K562 (cell line): ENCODE measurements around the gene SULT1B1. TPM values are rescaled to one million over a fixed set of nuclear protein-coding genes. Genes with fewer than 3 reads are reported as not detected.

Experiments
- ATAC-seq: fragments of 200-7000 bp; cut with Tn5 transposase; 3 replicates; pipeline ENCODE4 v1.9.1; 2020; ENCODE audit warnings: moderate library complexity
- BruUV-seq: library from RNA; stranded (reverse); fragments of 400-500 nt; replicated peaks from 2 replicates; lab custom pipeline; 2021; lab: Mats Ljungman, UMichigan
- CTCF ChIA-PET: fragments of 300-600 bp; formaldehyde crosslinking; extraction: SDS; loops from one replicate; lab custom pipeline; 2021; ENCODE audit warnings: low intra/inter-chr PET ratio; lab: Yijun Ruan, JAX
- POLR2A ChIA-PET: fragments of 300-600, 350-650 bp; sonication (Branson Sonifier 250); formaldehyde crosslinking; extraction: SDS; loops from one replicate; lab custom pipeline; 2021; ENCODE audit warnings: antibody characterized with exemption, inconsistent platforms; lab: Yijun Ruan, JAX
- DNase-seq, 4 experiments: peaks; one replicate each; pipeline versions ENCODE4 v3.0.0 to v3.0.0-alpha.2; 2011 to 2018; ENCODE audit warnings: low spot score in 3 of 4, mixed read lengths in 3 of 4; ENCODE audit errors: extremely low read depth in 1 of 4
- FAIRE-seq: peaks from 2 replicates; lab custom pipeline; 2011; peaks lifted over from hg19 to GRCh38; lab: Jason Lieb, UNC
- H2AFZ ChIP-seq: 2 replicates; pipeline ENCODE4 v1.6.0; 2011; ENCODE audit warnings: low read depth, low read length, control low read depth, inconsistent platforms
- H3K27ac ChIP-seq: fragments of 200-600 bp; 3 replicates; pipeline ENCODE4 v1.8.0; 2011; ENCODE audit warnings: low read depth, mild to moderate bottlenecking, control low read depth, inconsistent platforms, low read length, moderate library complexity, mixed read lengths; ENCODE audit errors: extremely low read depth
- H3K27me3 ChIP-seq, 2 experiments: fragments of 300-600 bp in 1 of 2; 2 replicates in 1 of 2; 3 replicates in 1 of 2; pipeline versions ENCODE4 v1.6.0 to v1.8.0; 2011; ENCODE audit warnings: inconsistent platforms in 2 of 2, low read length in 2 of 2, mild to moderate bottlenecking in 1 of 2, mixed read lengths in 1 of 2, moderate library complexity in 1 of 2; ENCODE audit not compliant: control insufficient read depth in 2 of 2, insufficient read depth in 2 of 2
- H3K36me3 ChIP-seq: fragments of 300-600 bp; 3 replicates; pipeline ENCODE4 v1.8.0; 2011; ENCODE audit warnings: mild to moderate bottlenecking, low read length, inconsistent platforms; ENCODE audit not compliant: control insufficient read depth, insufficient read depth
- H3K4me1 ChIP-seq, 2 experiments: fragments of 200-600 bp in 1 of 2; replicated peaks in 1 of 2; 2 replicates in 1 of 2; 3 replicates in 1 of 2; pipeline versions ENCODE4 v1.5.1 to v1.8.0; 2011; ENCODE audit warnings: inconsistent platforms in 2 of 2, low read length in 2 of 2, mild to moderate bottlenecking in 1 of 2, mixed read lengths in 1 of 2, moderate library complexity in 1 of 2; ENCODE audit not compliant: control insufficient read depth in 2 of 2, insufficient read depth in 2 of 2
- H3K4me2 ChIP-seq: 2 replicates; pipeline ENCODE4 v1.6.1; 2011; ENCODE audit warnings: low read length, control low read depth, inconsistent platforms, mixed read lengths; ENCODE audit not compliant: insufficient read depth
- H3K4me3 ChIP-seq: fragments of 200-600 bp; sonication (generic), shearing (Covaris generic); 2 replicates; pipeline ENCODE4 v1.5.1; 2016; ENCODE audit warnings: control low read depth, inconsistent platforms
- H3K79me2 ChIP-seq: fragments of 200-600 bp; 3 replicates; pipeline ENCODE4 v1.8.0; 2011; ENCODE audit warnings: low read length, inconsistent platforms; ENCODE audit not compliant: control insufficient read depth, insufficient read depth
- H3K9ac ChIP-seq, 2 experiments: 2 replicates each; pipeline versions ENCODE4 v1.6.0 to v1.6.1; 2011; ENCODE audit warnings: low read depth in 2 of 2, low read length in 2 of 2, control low read depth in 1 of 2, inconsistent platforms in 1 of 2, mild to moderate bottlenecking in 1 of 2, mixed read lengths in 1 of 2; ENCODE audit not compliant: insufficient read depth in 1 of 2
- H3K9me1 ChIP-seq: one replicate; pipeline ENCODE4 v1.6.0; 2011; ENCODE audit warnings: inconsistent platforms, mild to moderate bottlenecking, low read length, moderate library complexity; ENCODE audit not compliant: control insufficient read depth, insufficient read depth
- H3K9me3 ChIP-seq: replicated peaks from 2 replicates; pipeline ENCODE4 v1.5.1; 2011; ENCODE audit warnings: low read depth, low read length, inconsistent platforms; ENCODE audit not compliant: control insufficient read depth, insufficient read depth
- H4K20me1 ChIP-seq: replicated peaks from 2 replicates; pipeline ENCODE4 v1.6.1; 2011; ENCODE audit warnings: low read length, inconsistent platforms, mixed read lengths; ENCODE audit not compliant: control insufficient read depth, insufficient read depth
- DACH1 ChIP-seq: fragments of 450-650 bp; IDR thresholded peaks from 2 replicates; pipeline ENCODE4 v1.6.1; 2018; ENCODE audit not compliant: partially characterized antibody
- MECOM ChIP-seq: fragments of 250-450 bp; sonication (Bioruptor Pico); IDR thresholded peaks from 2 replicates; pipeline ENCODE4 v1.8.0; 2022; ENCODE audit warnings: inconsistent platforms
- NFIC ChIP-seq: fragments of 450-650 bp; IDR thresholded peaks from 2 replicates; pipeline ENCODE4 v1.6.1; 2017; ENCODE audit warnings: mild to moderate bottlenecking, inconsistent platforms
- NR1H2 ChIP-seq: sonication (generic); formaldehyde crosslinking; IDR thresholded peaks from 2 replicates; pipeline ENCODE4 v1.4.0; 2020; ENCODE audit warnings: mild to moderate bottlenecking, missing genetic modification reagents
- RBM15 ChIP-seq: fragments of 200-400 bp; formaldehyde crosslinking; IDR thresholded peaks from 2 replicates; pipeline ENCODE4 v1.6.1; 2018; ENCODE audit warnings: mild to moderate bottlenecking, low read length, moderate library complexity; ENCODE audit not compliant: insufficient read depth
- WGBS: fragments of 100-300 bp; shearing (Covaris generic); methylation state at CpG from one replicate; pipeline ENCODE4 v1.1.6; 2016; ENCODE audit warnings: low coverage, mixed read lengths; ENCODE audit not compliant: insufficient coverage; ENCODE audit errors: missing lambda C conversion rate; 5-methylcytosine and 5-hydroxymethylcytosine counted together
- in situ Hi-C: fragments of 300-500 bp; cut with MboI; formaldehyde crosslinking; loops from 4 replicates; pipeline ENCODE4 v1.15.0; 2018; ENCODE audit warnings: inconsistent platforms, mixed read lengths
- intact Hi-C: fragments of 100-400 bp; cut with micrococcal nuclease; formaldehyde crosslinking; loops from 2 replicates; pipeline ENCODE4 v1.14.2; 2022
- polyA plus RNA-seq, 8 experiments: library from polyadenylated mRNA; depleted of rRNA in 4 of 8; stranded (reverse) in 5 of 8; unstranded in 3 of 8; fragments of >200 nt; fragmentation: Nextera tagmentation in 2 of 8; fragmentation: Illumina TruSeq in 1 of 8; extraction: Ambion mirVana in 2 of 8; extraction: Trizol in 1 of 8; gene quantifications; 2 replicates each; pipeline versions ENCODE4 v1.2.1 to v1.2.3, GENCODE V29; 2011 to 2014; ENCODE audit warnings: inconsistent platforms in 1 of 8, missing spikeins in 1 of 8
- total RNA-seq, 7 experiments: library from RNA; depleted of rRNA in 6 of 7; stranded (reverse); fragments of >200 nt in 6 of 7; fragmentation: Illumina TruSeq in 2 of 7; extraction: Trizol in 2 of 7; gene quantifications; 2 replicates each; pipeline versions ENCODE4 v1.2.1 to v1.2.3, GENCODE V29; 2011 to 2021; ENCODE audit warnings: low replicate concordance in 1 of 7

Gene SULT1B1
- total and polyA plus RNA-seq, 9 of the 15 experiments (the other 6 are each of a cell fraction or from before 2014, with no cell fraction given): under 0.01 TPM; not detected in 8

GRCh38 chr4:69726971-69727370 lies 33.4 kb downstream of the SULT1B1 start:
- no peak for FAIRE-seq
- BruUV-seq: no TSS peak
- ChIA-PET POLR2A (no interaction called here), CTCF (no interaction called here)
- Histone ChIP-seq H3K4me3 (no peak overlapping the region), H3K9me3 (no peaks in the 10 kb centered on the region), H2AFZ (no peak overlapping the region), H3K27ac (no peak overlapping the region), H3K36me3 (no peaks in the 10 kb centered on the region), H3K79me2 (no peaks in the 10 kb centered on the region), H3K4me2 (no peak overlapping the region), H4K20me1 (no peaks in the 10 kb centered on the region), H3K4me1 (no peaks in the 10 kb centered on the region), H3K9me1 (no peaks in the 10 kb centered on the region), H3K27me3 (no peaks in the 10 kb centered on the region), H3K9ac (no peak overlapping the region)
- TF ChIP-seq DACH1 (no peak), RBM15 (no peak), NR1H2 (CRISPR knock-in tag) (no peak)
- ATAC-seq: no peak
- no peak for DNase-seq
- in situ Hi-C loops: no loop called here
- WGBS: 0% methylated on average over 4 of the region's 4 CpGs
- intact Hi-C loops: no loop called here

- in situ Hi-C loops: no loop called here
- no peak for FAIRE-seq
Observed at GRCh38 chr4:69718396-69719271, 41.8 kb downstream of the SULT1B1 start.

More at GRCh38 chr4:69718396-69719271, 41.8 kb downstream of the SULT1B1 start:
- TF ChIP-seq MECOM (no peak), NFIC (peak; percentile 16; the same call in 1 of the 2 replicates)
- Histone ChIP-seq H3K79me2 (no peaks in the 10 kb centered on the region), H3K4me3 (no peak overlapping the region), H3K27me3 (no peaks in the 10 kb centered on the region), H3K9me1 (no peaks in the 10 kb centered on the region), H3K4me1 (no peaks in the 10 kb centered on the region), H3K9me3 (no peaks in the 10 kb centered on the region), H4K20me1 (no peaks in the 10 kb centered on the region), H3K27ac (no peak overlapping the region), H3K9ac (no peak overlapping the region), H3K4me2 (no peak overlapping the region), H3K36me3 (no peaks in the 10 kb centered on the region), H2AFZ (no peak overlapping the region)
- 0% methylated on average over 4 of the region's 4 CpGs for WGBS
- POLR2A ChIA-PET: no interaction called here
- ATAC-seq: no peak
- BruUV-seq: no TSS peak
- CTCF ChIA-PET: no interaction called here
- DNase-seq: no peak
- intact Hi-C loops: no loop called here
